Adrenal gland (tissue), 12 donors: ENCODE results near the gene PSMC4. TPM values are rescaled to one million over a fixed set of nuclear protein-coding genes. Genes with fewer than 3 reads are reported as not detected.

Experiments
- DNase-seq, 7 donors: peaks; one replicate each; pipeline ENCODE4 v3.0.0-alpha.2; 2019 to 2020
- H3K27ac ChIP-seq, 5 donors: fragments of 200-600 bp; sonication (generic) in 4 of 5; 1 replicate in 3 of 5; 2 replicates in 2 of 5; pipeline versions ENCODE4 v1.5.1 to v1.8.0; 2016 to 2020; ENCODE audit warnings: mild to moderate bottlenecking in 1 of 5
- H3K27me3 ChIP-seq: fragments of 200-600 bp; 2 replicates; pipeline ENCODE4 v1.8.0; 2021
- H3K36me3 ChIP-seq, 2 donors: fragments of 200-600 bp; replicated peaks in 1 of 2; 1 replicate in 1 of 2; 2 replicates in 1 of 2; pipeline versions ENCODE4 v1.5.1 to v1.8.0; 2018 to 2022
- H3K4me1 ChIP-seq, 2 donors: fragments of 200-600 bp; replicated peaks in 1 of 2; 1 replicate in 1 of 2; 2 replicates in 1 of 2; pipeline versions ENCODE4 v1.5.1 to v1.8.0; 2018 to 2021
- H3K4me3 ChIP-seq, 4 donors: fragments of 200-600 bp; sonication (generic) in 3 of 4; one replicate each; pipeline ENCODE4 v1.5.1; 2016 to 2018
- H3K9me3 ChIP-seq, 3 donors: fragments of 200-600 bp; sonication (generic) in 1 of 3; replicated peaks in 1 of 3; 1 replicate in 2 of 3; 2 replicates in 1 of 3; pipeline versions ENCODE4 v1.5.1 to v1.8.0; 2016 to 2021
- CTCF ChIP-seq, 6 experiments: fragments of 450-650 bp in 4 of 6; fragments of 200-600 bp in 2 of 6; sonication (generic) in 1 of 6; IDR thresholded peaks; 1 replicate in 5 of 6; 2 replicates in 1 of 6; pipeline versions ENCODE4 v1.5.1 to v1.8.0; 2016 to 2021; ENCODE audit warnings: antibody characterized with exemption in 6 of 6, mild to moderate bottlenecking in 2 of 6, moderate library complexity in 1 of 6
- POLR2A ChIP-seq, 2 donors: fragments of 450-650 bp; IDR thresholded peaks; one replicate each; pipeline ENCODE4 v1.6.1; 2017; ENCODE audit warnings: antibody characterized with exemption in 2 of 2, mild to moderate bottlenecking in 2 of 2, moderate library complexity in 1 of 2
- WGBS, 4 donors: extraction: QIAGEN DNeasy Blood & Tissue Kit in 2 of 4; methylation state at CpG; one replicate each; pipeline versions ENCODE4 v1.1.5 to v1.1.7; 2013 to 2017; 5-methylcytosine and 5-hydroxymethylcytosine counted together
- intact Hi-C, 2 donors: fragments of 100-400 bp; cut with DNase I; formaldehyde crosslinking; loops; one replicate each; pipeline versions ENCODE4 v1.14.1 to v1.15.0; 2022 to 2023
- polyA plus RNA-seq, 3 donors: library from polyadenylated mRNA; stranded (reverse); fragments of 200-250 nt in 2 of 3; fragments of 350-450 nt in 1 of 3; fragmentation: Illumina TruSeq in 1 of 3; extraction: RNeasy Lipid Tissue Mini Kit (QIAGEN cat#74804) in 1 of 3; gene quantifications; one replicate each; pipeline ENCODE4 v1.2.3, GENCODE V29; 2013 to 2014
- total RNA-seq, 9 donors: library from RNA; depleted of rRNA in 4 of 9; stranded (reverse); fragments of >200 nt in 4 of 9; fragments of 120-200 nt in 1 of 9; fragmentation: NEBNext Ultra II Directional in 1 of 9; extraction: Animal tissue kit (Norgen Biotek cat#: 25700) in 1 of 9; gene quantifications; one replicate each; pipeline versions ENCODE4 v1.1.0 to v1.2.4, GENCODE V29; 2013 to 2023
- donor health status: healthy with polysubstance abuse.
- donor health status: Bipolar disorder and iron deficiency.
- donor health status: DM: yes; HTN: yes; CAD: no.
- donor health status: DM: no; HTN: no; CAD: no.
- donor health status: DM: no; HTN: no; CAD: no.
- donor health status: DM: yes; HTN: yes; CAD: no.

The PSMC4 gene
- total and polyA plus RNA-seq, 12 donors = 56.3 to 191 (median 109) TPM

GRCh38 chr19:39995794-39996193, 24.8 kb downstream of the PSMC4 start:
- peak overlapping the region in 1 of 4 donors; percentile 79 for H3K4me3 ChIP-seq
- intact Hi-C loops = no loop called here
- no peak for DNase-seq
- TF ChIP-seq POLR2A (IDR thresholded peaks at IDR 0.05) (no peak), CTCF (IDR thresholded peaks at IDR 0.05) (no peak)
- H3K9me3 ChIP-seq = no peaks in the 10 kb centered on the region
- H3K27me3 ChIP-seq = no peaks in the 10 kb centered on the region
- H3K36me3 ChIP-seq = no peaks in the 10 kb centered on the region
- H3K4me1 ChIP-seq = peaks cover 8 to 16% of the 10 kb centered on the region in 2 donors
- no peak overlapping the region for H3K27ac ChIP-seq
- WGBS, 4 donors = 75 to 87% (median 80%) methylated on average over 1 of the region's 1 CpG

GRCh38 chr19:39996218-39996810, 25.3 kb downstream of the PSMC4 start:
- H3K27me3 ChIP-seq = no peaks in the 10 kb centered on the region
- no peaks in the 10 kb centered on the region for H3K9me3 ChIP-seq
- H3K4me3 ChIP-seq = peak overlapping the region; percentile 29 to 79 (median 62)
- intact Hi-C loops = no loop called here
- peaks cover 8 to 16% of the 10 kb centered on the region in 2 donors for H3K4me1 ChIP-seq
- whole genome bisulfite sequencing, 4 donors = 11 to 17% (median 11%) methylated on average over 12 to 19 of the region's 19 CpGs
- no peaks in the 10 kb centered on the region for H3K36me3 ChIP-seq
- TF ChIP-seq CTCF (IDR thresholded peaks at IDR 0.05) = no peak
- no peak for TF ChIP-seq POLR2A (IDR thresholded peaks at IDR 0.05)
- peak in 6 of 7 donors; percentile 24 to 66 (median 42) for DNase-seq
- peak overlapping the region; percentile 59 to 91 (median 84) for H3K27ac ChIP-seq

- DNase-seq = peak; percentile 90 to 97 (median 92)
- intact Hi-C loops = no loop called here
- 4 to 34% (median 5%) methylated on average over 4 to 53 of the region's 53 CpGs for WGBS, 4 donors
- Histone ChIP-seq H3K36me3 (no peaks in the 10 kb centered on the region), H3K27me3 (no peaks in the 10 kb centered on the region), H3K27ac (peak within 1 kb of the TSS; percentile 59 to 91 (median 84)), H3K9me3 (no peaks in the 10 kb centered on the region), H3K4me1 (peaks cover 8 to 16% of the 10 kb centered on the region in 2 donors), H3K4me3 (peak within 1 kb of the TSS; percentile 29 to 79 (median 62))
- TF ChIP-seq CTCF (IDR thresholded peaks at IDR 0.05) (no peak), POLR2A (IDR thresholded peaks at IDR 0.05) (peak; percentile 67 to 93)
Measured at GRCh38 chr19:39996811-39997637, 26.1 kb downstream of the PSMC4 start, which contains the start of gene ZNF546. Gene ZNF546, plus strand, starts transcription at chr19:39997060. Its CDS starts 1,267 bp downstream, at chr19:39998327.

- peak overlapping the region in 3 of 5 donors; percentile 84 to 91 (median 88) for H3K27ac ChIP-seq
- H3K36me3 ChIP-seq = no peaks in the 10 kb centered on the region
- no peak for TF ChIP-seq CTCF (IDR thresholded peaks at IDR 0.05)
- TF ChIP-seq POLR2A (IDR thresholded peaks at IDR 0.05) = no peak
- no peaks in the 10 kb centered on the region for H3K9me3 ChIP-seq
- 63 to 83% (median 79%) methylated on average over 5 of the region's 5 CpGs for WGBS, 4 donors
- peaks cover 8 to 16% of the 10 kb centered on the region in 2 donors for H3K4me1 ChIP-seq
- H3K4me3 ChIP-seq = peak overlapping the region in 2 of 4 donors; percentile 75 to 79
- H3K27me3 ChIP-seq = no peaks in the 10 kb centered on the region
- intact Hi-C loops = no loop called here
- no peak for DNase-seq
Measured at GRCh38 chr19:39997638-39998216, 26.8 kb downstream of the PSMC4 start.
